Body of pancreas (tissue), 4 donors: ENCODE data around the gene COMMD1.

Experiments used
- POLR2A ChIP-seq, 3 donors: fragments of 450-650 bp; IDR thresholded peaks; one replicate each; pipeline ENCODE4 v1.6.1; 2016; ENCODE audit warnings: antibody characterized with exemption in 3 of 3, mild to moderate bottlenecking in 2 of 3
- TF ChIP-seq, protein P1 (sequence below), 7 experiments: fragments of 450-650 bp in 4 of 7; fragments of 200-600 bp in 3 of 7; sonication (generic) in 3 of 7; IDR thresholded peaks; one replicate each; pipeline ENCODE4 v1.5.1; 2016 to 2019; ENCODE audit warnings: antibody characterized with exemption in 7 of 7

DNA sequence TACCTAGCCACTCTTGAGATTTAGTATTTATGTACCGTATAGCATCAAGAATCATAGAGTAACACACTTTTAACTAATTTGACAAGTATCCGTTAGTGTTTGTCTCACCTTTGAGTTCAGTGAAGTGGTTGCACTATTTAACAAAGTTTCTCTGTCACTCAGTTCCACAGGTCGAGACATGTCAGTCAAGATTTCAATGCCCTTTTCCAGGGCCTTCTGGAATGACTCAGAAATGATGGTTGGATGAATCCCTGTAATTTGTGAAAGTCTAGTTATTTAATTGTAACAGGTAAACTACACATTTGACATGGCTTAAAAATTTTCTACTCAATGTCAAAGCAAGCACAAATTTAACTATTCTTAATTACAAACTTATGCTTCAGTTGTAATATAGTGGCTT lies 26.7 kb upstream of the COMMD1 start:
- TF ChIP-seq, protein P1, sequence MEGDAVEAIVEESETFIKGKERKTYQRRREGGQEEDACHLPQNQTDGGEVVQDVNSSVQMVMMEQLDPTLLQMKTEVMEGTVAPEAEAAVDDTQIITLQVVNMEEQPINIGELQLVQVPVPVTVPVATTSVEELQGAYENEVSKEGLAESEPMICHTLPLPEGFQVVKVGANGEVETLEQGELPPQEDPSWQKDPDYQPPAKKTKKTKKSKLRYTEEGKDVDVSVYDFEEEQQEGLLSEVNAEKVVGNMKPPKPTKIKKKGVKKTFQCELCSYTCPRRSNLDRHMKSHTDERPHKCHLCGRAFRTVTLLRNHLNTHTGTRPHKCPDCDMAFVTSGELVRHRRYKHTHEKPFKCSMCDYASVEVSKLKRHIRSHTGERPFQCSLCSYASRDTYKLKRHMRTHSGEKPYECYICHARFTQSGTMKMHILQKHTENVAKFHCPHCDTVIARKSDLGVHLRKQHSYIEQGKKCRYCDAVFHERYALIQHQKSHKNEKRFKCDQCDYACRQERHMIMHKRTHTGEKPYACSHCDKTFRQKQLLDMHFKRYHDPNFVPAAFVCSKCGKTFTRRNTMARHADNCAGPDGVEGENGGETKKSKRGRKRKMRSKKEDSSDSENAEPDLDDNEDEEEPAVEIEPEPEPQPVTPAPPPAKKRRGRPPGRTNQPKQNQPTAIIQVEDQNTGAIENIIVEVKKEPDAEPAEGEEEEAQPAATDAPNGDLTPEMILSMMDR (IDR thresholded peaks at IDR 0.05) = no peak
- TF ChIP-seq POLR2A (IDR thresholded peaks at IDR 0.05) = no peak
